Measurements from ENCODE around the gene FAM120B.

FAM120B gene

GRCh38 chr6:170424604-170425126 lies 118.1 kb downstream of the FAM120B start:
- DNase-seq = no peak

- DNase-seq = no peak
Observed at GRCh38 chr6:170429450-170429849, 122.9 kb downstream of the FAM120B start.

- DNase-seq = no peak
Observed at GRCh38 chr6:170433163-170434116, 126.9 kb downstream of the FAM120B start.

- no peak for DNase-seq
Observed at GRCh38 chr6:170434117-170434820, 127.7 kb downstream of the FAM120B start.

GRCh38 chr6:170434821-170435155 lies 128.2 kb downstream of the FAM120B start:
- no peak for DNase-seq

GRCh38 chr6:170435766-170436165 lies 129.2 kb downstream of the FAM120B start:
- DNase-seq = no peak

- no peak for DNase-seq
Observed at GRCh38 chr6:170436209-170436809, 129.8 kb downstream of the FAM120B start.

GRCh38 chr6:170437719-170438401 lies 131.3 kb downstream of the FAM120B start:
- DNase-seq = no peak

GRCh38 chr6:170438402-170438753 lies 131.8 kb downstream of the FAM120B start:
- DNase-seq = no peak

- no peak for DNase-seq
Observed at GRCh38 chr6:170438861-170439260, 132.3 kb downstream of the FAM120B start.

- no peak for DNase-seq
Observed at GRCh38 chr6:170439366-170440361, 133.1 kb downstream of the FAM120B start.

GRCh38 chr6:170440437-170440836 lies 133.9 kb downstream of the FAM120B start:
- no peak for DNase-seq

GRCh38 chr6:170441316-170441715 lies 134.8 kb downstream of the FAM120B start:
- DNase-seq = no peak

GRCh38 chr6:170442596-170442995 lies 136.0 kb downstream of the FAM120B start:
- DNase-seq = no peak

GRCh38 chr6:170443151-170443662 lies 136.6 kb downstream of the FAM120B start:
- no peak for DNase-seq

- no peak for DNase-seq
Observed at GRCh38 chr6:170444056-170444591, 137.6 kb downstream of the FAM120B start.

- no peak for DNase-seq
Observed at GRCh38 chr6:170444811-170445211, 138.3 kb downstream of the FAM120B start.

GRCh38 chr6:170445487-170445886 lies 138.9 kb downstream of the FAM120B start:
- peak; percentile 4 for DNase-seq

GRCh38 chr6:170445971-170446370 lies 139.4 kb downstream of the FAM120B start:
- DNase-seq = no peak

- peak; percentile 16 for DNase-seq
Observed at GRCh38 chr6:170446841-170447560, 140.4 kb downstream of the FAM120B start.
